K562 (cell line): ENCODE results near the gene MICALL2. TPM values are rescaled to one million over a fixed set of nuclear protein-coding genes. Genes with fewer than 3 reads are reported as not detected.
A peak's percentile ranks its signal among the peaks of the same experiment; 100 is the strongest.

Source experiments
- CBX3 ChIP-seq, 2 experiments: IDR thresholded peaks; 1 replicate in 1 of 2; 2 replicates in 1 of 2; pipeline ENCODE4 v1.6.1; 2012; ENCODE audit warnings: inconsistent platforms in 2 of 2, low read length in 2 of 2, borderline replicate concordance in 1 of 2, control low read depth in 1 of 2
- DIDO1 ChIP-seq: fragments of 450-650 bp; IDR thresholded peaks from 2 replicates; pipeline ENCODE4 v1.6.1; 2016; ENCODE audit warnings: low read depth, missing biosample characterization, missing genetic modification characterization
- DPF2 ChIP-seq: fragments of 450-650 bp; IDR thresholded peaks from 2 replicates; pipeline ENCODE4 v1.6.1; 2016
- ELF1 ChIP-seq: fragments of 200-800 bp; sonication (Bioruptor generic); IDR thresholded peaks from 2 replicates; pipeline ENCODE4 v1.6.1; 2016; ENCODE audit warnings: missing genetic modification characterization, missing compliant biosample characterization
- ETV5 ChIP-seq: sonication (generic); formaldehyde crosslinking; IDR thresholded peaks from 2 replicates; pipeline ENCODE4 v1.4.0; 2020; ENCODE audit warnings: low read depth, mild to moderate bottlenecking, missing genetic modification reagents
- GATAD2A ChIP-seq: fragments of 450-650 bp; IDR thresholded peaks from 2 replicates; pipeline ENCODE4 v1.6.1; 2017
- HDAC1 ChIP-seq, 2 experiments: fragments of 450-650 bp; IDR thresholded peaks; 2 replicates each; pipeline ENCODE4 v1.6.1; 2016 to 2017; ENCODE audit warnings: inconsistent platforms in 1 of 2, mild to moderate bottlenecking in 1 of 2, moderate library complexity in 1 of 2
- HOXB6 ChIP-seq: fragments of 250-450 bp; sonication (Bioruptor Pico); IDR thresholded peaks from 2 replicates; pipeline ENCODE4 v1.5.1; 2022; ENCODE audit warnings: mild to moderate bottlenecking, borderline replicate concordance
- MEF2D ChIP-seq: conservative IDR thresholded peaks from 2 replicates; pipeline ENCODE4 v1.6.1; 2016; ENCODE audit warnings: low read depth, missing genetic modification characterization, missing compliant biosample characterization
- NFRKB ChIP-seq: fragments of 450-650 bp; IDR thresholded peaks from 2 replicates; pipeline ENCODE4 v1.6.1; 2016; ENCODE audit warnings: low read depth
- OTX1 ChIP-seq: fragments of 450-650 bp; formaldehyde crosslinking; IDR thresholded peaks from 2 replicates; pipeline ENCODE4 v1.4.0; 2022; ENCODE audit warnings: mild to moderate bottlenecking
- PHB2 ChIP-seq: fragments of 450-650 bp; IDR thresholded peaks from 2 replicates; pipeline ENCODE4 v1.6.1; 2017; ENCODE audit warnings: low read depth
- PHF20 ChIP-seq: fragments of 450-650 bp; IDR thresholded peaks from 2 replicates; pipeline ENCODE4 v1.6.1; 2018; ENCODE audit not compliant: partially characterized antibody
- SMARCA4 ChIP-seq: fragments of 450-650 bp; IDR thresholded peaks from 2 replicates; pipeline ENCODE4 v1.6.1; 2016
- SPI1 ChIP-seq: IDR thresholded peaks from 2 replicates; pipeline ENCODE4 v1.6.1; 2011; ENCODE audit warnings: low read depth, low read length, control low read depth, borderline replicate concordance
- TCF7L2 ChIP-seq: fragments of 150-350 bp; IDR thresholded peaks from 2 replicates; pipeline ENCODE4 v1.6.1; 2016; ENCODE audit warnings: low read depth, mild to moderate bottlenecking, low read length, moderate library complexity
- ZBTB1 ChIP-seq: sonication (generic); formaldehyde crosslinking; IDR thresholded peaks from 2 replicates; pipeline ENCODE4 v1.8.1; 2023; ENCODE audit warnings: missing genetic modification reagents, low read depth, mild to moderate bottlenecking, borderline replicate concordance
- ZBTB7A ChIP-seq: IDR thresholded peaks from 2 replicates; pipeline ENCODE4 v1.6.1; 2011; ENCODE audit warnings: low read depth, mild to moderate bottlenecking, low read length, moderate library complexity, borderline replicate concordance; ENCODE audit not compliant: control insufficient read depth
- ZNF165 ChIP-seq: fragments of 250-450 bp; sonication (Bioruptor Pico); IDR thresholded peaks from 2 replicates; pipeline ENCODE4 v1.4.0; 2020; ENCODE audit warnings: borderline replicate concordance
- ZNF175 ChIP-seq: fragments of 200-800 bp; sonication (Bioruptor generic); IDR thresholded peaks from 2 replicates; pipeline ENCODE4 v1.6.1; 2016; ENCODE audit warnings: low read depth, mild to moderate bottlenecking, missing genetic modification characterization, missing compliant biosample characterization
- ZNF589 ChIP-seq: fragments of 200-800 bp; sonication (Bioruptor generic); IDR thresholded peaks from 2 replicates; pipeline ENCODE4 v1.6.1; 2016; ENCODE audit warnings: low read depth, missing genetic modification characterization, missing compliant biosample characterization
- ZNF668 ChIP-seq: fragments of 250-450 bp; sonication (Bioruptor Pico); IDR thresholded peaks from 2 replicates; pipeline ENCODE4 v1.8.0; 2022; ENCODE audit warnings: mild to moderate bottlenecking, inconsistent platforms
- polyA plus RNA-seq, 8 experiments: library from polyadenylated mRNA; depleted of rRNA in 4 of 8; stranded (reverse) in 5 of 8; unstranded in 3 of 8; fragments of >200 nt; fragmentation: Nextera tagmentation in 2 of 8; fragmentation: Illumina TruSeq in 1 of 8; extraction: Ambion mirVana in 2 of 8; extraction: Trizol in 1 of 8; gene quantifications; 2 replicates each; pipeline versions ENCODE4 v1.2.1 to v1.2.3, GENCODE V29; 2011 to 2014; ENCODE audit warnings: inconsistent platforms in 1 of 8, missing spikeins in 1 of 8
- total RNA-seq, 7 experiments: library from RNA; depleted of rRNA in 6 of 7; stranded (reverse); fragments of >200 nt in 6 of 7; fragmentation: Illumina TruSeq in 2 of 7; extraction: Trizol in 2 of 7; gene quantifications; 2 replicates each; pipeline versions ENCODE4 v1.2.1 to v1.2.3, GENCODE V29; 2011 to 2021; ENCODE audit warnings: low replicate concordance in 1 of 7
- TF ChIP-seq, protein P1 (sequence below): fragments of 450-650 bp; formaldehyde crosslinking; IDR thresholded peaks from 2 replicates; pipeline ENCODE4 v1.4.0; 2022; ENCODE audit warnings: missing genetic modification characterization
- TF ChIP-seq, protein P2 (sequence below), 2 experiments: IDR thresholded peaks; 2 replicates each; pipeline ENCODE4 v1.6.1; 2011; ENCODE audit warnings: borderline replicate concordance in 1 of 2, control low read depth in 1 of 2, low read depth in 1 of 2, low read length in 1 of 2, mild to moderate bottlenecking in 1 of 2, mixed read lengths in 1 of 2, moderate library complexity in 1 of 2; ENCODE audit not compliant: insufficient read depth in 1 of 2, insufficient read length in 1 of 2, poor library complexity in 1 of 2, severe bottlenecking in 1 of 2; ENCODE audit errors: extremely low read depth in 1 of 2
- TF ChIP-seq, protein P3 (sequence below): sonication (generic); formaldehyde crosslinking; IDR thresholded peaks from 2 replicates; pipeline ENCODE4 v1.9.0; 2022; ENCODE audit warnings: mild to moderate bottlenecking, missing genetic modification reagents

Gene MICALL2
- total and polyA plus RNA-seq, 9 of the 15 experiments (the other 6 are each of a cell fraction or from before 2014, with no cell fraction given) = 1.8 to 103 (median 17.0) TPM

DNA sequence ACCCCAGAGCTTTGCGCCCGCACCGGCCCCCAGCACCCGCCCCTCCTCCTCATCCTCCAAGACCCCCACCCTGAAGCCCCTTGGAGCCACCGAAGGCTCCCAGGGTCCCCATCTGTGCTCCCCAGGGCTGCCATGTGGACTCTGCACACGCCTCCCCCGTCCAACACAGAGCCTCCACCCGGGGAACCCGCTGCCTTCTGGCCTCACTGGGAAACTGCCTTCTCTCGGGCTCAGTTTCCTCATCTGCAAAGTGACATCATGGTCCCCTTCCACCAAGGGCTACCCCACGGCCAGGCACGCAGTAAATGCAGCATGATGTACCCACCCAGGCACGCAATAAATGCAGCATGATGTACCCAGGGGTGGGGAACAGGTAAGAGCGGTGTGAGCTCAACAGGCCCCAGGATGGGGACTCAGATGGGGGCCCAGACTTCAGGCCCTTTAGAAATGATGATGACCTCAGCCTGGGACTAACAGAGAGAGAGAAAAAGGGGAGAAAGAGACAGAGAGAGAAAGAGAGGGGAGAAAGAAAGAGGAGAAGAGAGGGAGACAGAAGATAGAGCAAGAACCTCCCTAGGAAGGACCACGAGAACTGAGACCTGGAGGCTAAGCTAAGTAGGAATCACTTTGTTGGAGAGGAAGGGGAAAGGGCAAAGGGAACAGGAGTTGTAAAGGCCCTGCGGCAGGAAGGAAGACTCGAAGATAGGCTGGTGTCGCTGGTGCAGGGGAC is 2.5 kb upstream of the MICALL2 start (continued):
- TF ChIP-seq, protein P1, sequence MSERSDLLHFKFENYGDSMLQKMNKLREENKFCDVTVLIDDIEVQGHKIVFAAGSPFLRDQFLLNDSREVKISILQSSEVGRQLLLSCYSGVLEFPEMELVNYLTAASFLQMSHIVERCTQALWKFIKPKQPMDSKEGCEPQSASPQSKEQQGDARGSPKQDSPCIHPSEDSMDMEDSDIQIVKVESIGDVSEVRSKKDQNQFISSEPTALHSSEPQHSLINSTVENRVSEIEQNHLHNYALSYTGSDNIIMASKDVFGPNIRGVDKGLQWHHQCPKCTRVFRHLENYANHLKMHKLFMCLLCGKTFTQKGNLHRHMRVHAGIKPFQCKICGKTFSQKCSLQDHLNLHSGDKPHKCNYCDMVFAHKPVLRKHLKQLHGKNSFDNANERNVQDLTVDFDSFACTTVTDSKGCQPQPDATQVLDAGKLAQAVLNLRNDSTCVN = peak; percentile 39; the same call in 1 of the 2 replicates
- TF ChIP-seq HDAC1 (IDR thresholded peaks at IDR 0.05) (0 out of 4 replicates have a peak, but pooled peaks of 1 of the 2 experiments have one; percentile 37), ZNF165 (CRISPR knock-in tag) (peak; percentile 33; the same call in 1 of the 2 replicates), ZNF589 (CRISPR knock-in tag) (no peak), OTX1 (CRISPR knock-in tag) (peak; percentile 16; the same call in 1 of the 2 replicates), ZBTB1 (CRISPR knock-in tag) (0 out of 2 replicates have a peak, but pooled peaks have one; percentile 30), PHF20 (no peak), ELF1 (tag) (no peak), SPI1 (0 out of 2 replicates have a peak, but pooled peaks have one; percentile 5), CBX3 (IDR thresholded peaks at IDR 0.05; ENCODE audit: borderline replicate concordance in 1 of 2, low read length in 2 of 2) (0 out of 3 replicates have a peak, but pooled peaks of 1 of the 2 experiments have one; percentile 19), TCF7L2 (no peak), MEF2D (0 out of 2 replicates have a peak, but pooled peaks have one; percentile 15), NFRKB (peak; percentile 83), ZNF175 (0 out of 2 replicates have a peak, but pooled peaks have one; percentile 6), HOXB6 (CRISPR knock-in tag) (no peak), GATAD2A (peak; percentile 87; the same call in 1 of the 2 replicates), ZBTB7A (peak; percentile 71; the same call in 1 of the 2 replicates), SMARCA4 (0 out of 2 replicates have a peak, but pooled peaks have one; percentile 58), ZNF668 (CRISPR knock-in tag) (no peak), PHB2 (peak; percentile 28; the same call in 1 of the 2 replicates), DIDO1 (peak; percentile 28; the same call in 1 of the 2 replicates), DPF2 (peak; percentile 59), ETV5 (CRISPR knock-in tag) (no peak)
- TF ChIP-seq, protein P2, sequence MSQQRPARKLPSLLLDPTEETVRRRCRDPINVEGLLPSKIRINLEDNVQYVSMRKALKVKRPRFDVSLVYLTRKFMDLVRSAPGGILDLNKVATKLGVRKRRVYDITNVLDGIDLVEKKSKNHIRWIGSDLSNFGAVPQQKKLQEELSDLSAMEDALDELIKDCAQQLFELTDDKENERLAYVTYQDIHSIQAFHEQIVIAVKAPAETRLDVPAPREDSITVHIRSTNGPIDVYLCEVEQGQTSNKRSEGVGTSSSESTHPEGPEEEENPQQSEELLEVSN (IDR thresholded peaks at IDR 0.05; ENCODE audit: borderline replicate concordance in 1 of 2, extremely low read depth in 1 of 2, insufficient read depth in 1 of 2, insufficient read length in 1 of 2, low read depth in 1 of 2, low read length in 1 of 2, poor library complexity in 1 of 2, severe bottlenecking in 1 of 2) = peak in 1 of 2 experiments; percentile 24
- TF ChIP-seq, protein P3, sequence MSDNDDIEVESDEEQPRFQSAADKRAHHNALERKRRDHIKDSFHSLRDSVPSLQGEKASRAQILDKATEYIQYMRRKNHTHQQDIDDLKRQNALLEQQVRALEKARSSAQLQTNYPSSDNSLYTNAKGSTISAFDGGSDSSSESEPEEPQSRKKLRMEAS = 0 out of 2 replicates have a peak, but pooled peaks have one; percentile 12
